HG03025 (cell line): Measurements from ENCODE around the gene SLIT3.

ENCODE experiments used
- ATAC-seq: cut with Tn5 transposase; IDR thresholded peaks from one replicate; pipeline ENCODE4 v1.9.1; 2021; ENCODE audit warnings: mild to moderate bottlenecking, moderate library complexity; ENCODE audit not compliant: unreplicated experiment, low FRiP score

Gene SLIT3

GRCh38 chr5:169299663-169300467, 1.1 kb downstream of the SLIT3 start:
- no peak for ATAC-seq

GRCh38 chr5:169299191-169299662, 1.7 kb downstream of the SLIT3 start:
- ATAC-seq: no peak

- ATAC-seq: no peak
These were observed 2.7 kb downstream of the SLIT3 start for GRCh38 chr5:169298193-169298592.

- no peak for ATAC-seq
These were observed 4.4 kb downstream of the SLIT3 start for GRCh38 chr5:169296419-169297143.

- ATAC-seq: no peak
These were observed 5.6 kb downstream of the SLIT3 start for GRCh38 chr5:169295306-169295705.

GRCh38 chr5:169294621-169295020, 6.3 kb downstream of the SLIT3 start:
- ATAC-seq: no peak

- no peak for ATAC-seq
These were observed 9.1 kb downstream of the SLIT3 start for GRCh38 chr5:169291877-169292276.

GRCh38 chr5:169290895-169291294, 10.0 kb downstream of the SLIT3 start:
- ATAC-seq: no peak

GRCh38 chr5:169289520-169289919, 11.4 kb downstream of the SLIT3 start:
- no peak for ATAC-seq

GRCh38 chr5:169288066-169288930, 12.6 kb downstream of the SLIT3 start:
- ATAC-seq: no peak

- ATAC-seq: no peak
These were observed 13.4 kb downstream of the SLIT3 start for GRCh38 chr5:169287529-169287928.

GRCh38 chr5:169286572-169287300, 14.2 kb downstream of the SLIT3 start:
- no peak for ATAC-seq

GRCh38 chr5:169283887-169284286, 17.1 kb downstream of the SLIT3 start:
- ATAC-seq: no peak

GRCh38 chr5:169281625-169282024, 19.3 kb downstream of the SLIT3 start:
- no peak for ATAC-seq

- ATAC-seq: no peak
These were observed 20.2 kb downstream of the SLIT3 start for GRCh38 chr5:169280696-169281095.

- no peak for ATAC-seq
These were observed 20.7 kb downstream of the SLIT3 start for GRCh38 chr5:169280286-169280685.

GRCh38 chr5:169279125-169279524, 21.8 kb downstream of the SLIT3 start:
- ATAC-seq: no peak

- no peak for ATAC-seq
These were observed 27.1 kb downstream of the SLIT3 start for GRCh38 chr5:169273881-169274280.

GRCh38 chr5:169273451-169273850, 27.5 kb downstream of the SLIT3 start:
- no peak for ATAC-seq

- ATAC-seq: no peak
These were observed 28.1 kb downstream of the SLIT3 start for GRCh38 chr5:169272731-169273427.
